HL-60 (cell line): ENCODE measurements around the gene PPHLN1.

ENCODE experiments used
- CTCF ChIP-seq: IDR thresholded peaks from one replicate; pipeline ENCODE4 v1.5.1; 2011; ENCODE audit warnings: low read length, control low read depth, inconsistent platforms; ENCODE audit not compliant: insufficient read depth
- GABPA ChIP-seq: IDR thresholded peaks from 2 replicates; pipeline ENCODE4 v1.6.1; 2012; ENCODE audit warnings: low read depth
- POLR2AphosphoS5 ChIP-seq: IDR thresholded peaks from 2 replicates; pipeline ENCODE4 v1.6.1; 2012; ENCODE audit warnings: low read depth
- REST ChIP-seq: IDR thresholded peaks from 2 replicates; pipeline ENCODE4 v1.6.1; 2012; ENCODE audit warnings: low read depth; ENCODE audit not compliant: insufficient replicate concordance
- SPI1 ChIP-seq: IDR thresholded peaks from 2 replicates; pipeline ENCODE4 v1.6.1; 2012; ENCODE audit warnings: low read depth, mild to moderate bottlenecking, borderline replicate concordance

- no peak for TF ChIP-seq CTCF
- no peak for TF ChIP-seq REST
- no peak for TF ChIP-seq POLR2AphosphoS5
- TF ChIP-seq GABPA = no peak
- TF ChIP-seq SPI1 = no peak
Measured at GRCh38 chr12:42320796-42321195, 5.2 kb upstream of the PPHLN1 start.
